LNCaP clone FGC (cell line): ENCODE results near the gene CCDC157.

Experiments
- DNase-seq: peaks from one replicate; pipeline ENCODE4 v3.0.0-alpha.2; 2011; ENCODE audit warnings: low read depth
- H3K4me3 ChIP-seq: 2 replicates; pipeline ENCODE4 v1.5.1; 2011; ENCODE audit warnings: mild to moderate bottlenecking, low read depth, low read length, control low read depth
- TF ChIP-seq, protein P1 (sequence below): IDR thresholded peaks from 2 replicates; pipeline ENCODE4 v1.5.1; 2012; ENCODE audit warnings: mild to moderate bottlenecking; ENCODE audit not compliant: control insufficient read depth, insufficient read depth; ENCODE audit errors: extremely low read depth

Gene CCDC157

GRCh38 chr22:30385942-30386341 is 29.1 kb downstream of the CCDC157 start:
- TF ChIP-seq, protein P1, sequence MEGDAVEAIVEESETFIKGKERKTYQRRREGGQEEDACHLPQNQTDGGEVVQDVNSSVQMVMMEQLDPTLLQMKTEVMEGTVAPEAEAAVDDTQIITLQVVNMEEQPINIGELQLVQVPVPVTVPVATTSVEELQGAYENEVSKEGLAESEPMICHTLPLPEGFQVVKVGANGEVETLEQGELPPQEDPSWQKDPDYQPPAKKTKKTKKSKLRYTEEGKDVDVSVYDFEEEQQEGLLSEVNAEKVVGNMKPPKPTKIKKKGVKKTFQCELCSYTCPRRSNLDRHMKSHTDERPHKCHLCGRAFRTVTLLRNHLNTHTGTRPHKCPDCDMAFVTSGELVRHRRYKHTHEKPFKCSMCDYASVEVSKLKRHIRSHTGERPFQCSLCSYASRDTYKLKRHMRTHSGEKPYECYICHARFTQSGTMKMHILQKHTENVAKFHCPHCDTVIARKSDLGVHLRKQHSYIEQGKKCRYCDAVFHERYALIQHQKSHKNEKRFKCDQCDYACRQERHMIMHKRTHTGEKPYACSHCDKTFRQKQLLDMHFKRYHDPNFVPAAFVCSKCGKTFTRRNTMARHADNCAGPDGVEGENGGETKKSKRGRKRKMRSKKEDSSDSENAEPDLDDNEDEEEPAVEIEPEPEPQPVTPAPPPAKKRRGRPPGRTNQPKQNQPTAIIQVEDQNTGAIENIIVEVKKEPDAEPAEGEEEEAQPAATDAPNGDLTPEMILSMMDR, result no peak
- no peak for DNase-seq
- peak overlapping the region; percentile 70 for H3K4me3 ChIP-seq

GRCh38 chr22:30386608-30386959 is 29.8 kb downstream of the CCDC157 start:
- TF ChIP-seq, protein P1, result no peak
- no peak for DNase-seq
- peak overlapping the region; percentile 70 for H3K4me3 ChIP-seq

- DNase-seq, result no peak
- peak within 1 kb of the TSS; percentile 70 for H3K4me3 ChIP-seq
- TF ChIP-seq, protein P1, result peak; percentile 87
Observed at GRCh38 chr22:30386960-30387827, 30.4 kb downstream of the CCDC157 start, which contains the start of gene RNF215. Gene RNF215, minus strand, starts transcription at chr22:30387411. Its CDS starts 98 bp downstream, at chr22:30387313.

GRCh38 chr22:30390974-30391691 is 34.3 kb downstream of the CCDC157 start:
- TF ChIP-seq, protein P1, result peak; percentile 86
- peak; percentile 52 for DNase-seq
- no peak overlapping the region for H3K4me3 ChIP-seq

DNA sequence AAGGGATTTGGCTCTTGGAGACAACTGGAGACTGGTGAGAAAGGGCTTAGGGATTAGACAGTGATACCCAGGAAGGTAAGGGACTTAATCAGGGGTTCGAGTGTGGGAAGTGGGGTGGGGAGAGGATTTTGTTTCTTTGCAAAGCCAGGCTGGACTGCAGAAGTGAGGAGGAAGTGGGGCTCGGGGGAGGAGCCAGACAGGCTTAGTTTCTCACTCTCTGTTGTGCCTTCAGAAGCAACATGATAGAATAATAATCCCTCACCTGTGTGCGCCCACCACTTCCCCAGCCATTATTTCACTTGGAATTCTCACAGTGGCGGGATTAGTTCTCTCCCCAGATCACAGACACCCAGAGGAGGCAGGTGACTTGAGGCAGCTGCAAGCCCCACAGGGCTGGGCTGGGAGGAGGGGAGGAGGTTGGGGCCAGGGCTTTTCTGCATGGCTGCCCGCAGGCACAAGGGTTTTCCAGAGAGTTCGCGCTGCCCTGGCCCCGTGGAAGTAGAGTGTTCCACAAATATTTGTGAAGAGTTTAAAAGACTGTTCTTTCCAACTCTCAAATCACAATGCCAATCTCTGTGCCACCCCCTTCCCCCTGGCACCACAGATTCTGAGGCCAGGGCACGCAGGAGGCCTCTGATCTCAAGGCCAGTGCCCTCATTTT is 36.0 kb downstream of the CCDC157 start:
- no peak for DNase-seq
- no peak overlapping the region for H3K4me3 ChIP-seq

GRCh38 chr22:30393322-30393680 is 36.5 kb downstream of the CCDC157 start:
- no peak overlapping the region for H3K4me3 ChIP-seq
- TF ChIP-seq, protein P1, result no peak
- DNase-seq, result no peak

More for the DNA sequence above, 36.0 kb downstream of the CCDC157 start:
- TF ChIP-seq, protein P1, result no peak
